Stimulated activated naive CD8-positive, alpha-beta T cell treated with anti-CD3 and anti-CD28 coated beads, Interleukin-15, amount 100 ng/mL, for 72 hours (primary cell): Measurements from ENCODE around the gene PSMC4.
A peak's percentile ranks its signal among the peaks of the same experiment; 100 is the strongest.
"Not testable (repeated sequence)": the region's sequence is repeated elsewhere in the genome, so short reads cannot be mapped to it uniquely, and the experiment has no call there.

ENCODE experiments used
- ATAC-seq: fragments of 150-1000 bp; cut with Tn5 transposase; 2 replicates; pipeline ENCODE4 v1.10.0; 2021; ENCODE audit warnings: mild to moderate bottlenecking, moderate library complexity
- DNase-seq, 2 donors: peaks; one replicate each; pipeline ENCODE4 v3.0.0; 2021 to 2022
- H3K27ac Mint-ChIP-seq, 2 donors: one replicate each; pipeline ENCODE4 v1.8.0; 2022; ENCODE audit warnings: mild to moderate bottlenecking in 2 of 2, mixed read lengths in 2 of 2, moderate library complexity in 2 of 2
- H3K27me3 Mint-ChIP-seq: one replicate; pipeline ENCODE4 v1.8.0; 2022; ENCODE audit warnings: mixed read lengths
- H3K4me1 Mint-ChIP-seq: one replicate; pipeline ENCODE4 v1.8.0; 2022; ENCODE audit warnings: mild to moderate bottlenecking, mixed read lengths
- H3K4me3 Mint-ChIP-seq, 2 donors: one replicate each; pipeline ENCODE4 v1.8.0; 2022; ENCODE audit warnings: mild to moderate bottlenecking in 2 of 2, mixed read lengths in 2 of 2, moderate library complexity in 1 of 2
- H3K9me3 Mint-ChIP-seq, 2 donors: one replicate each; pipeline ENCODE4 v1.8.0; 2022; ENCODE audit warnings: mixed read lengths in 2 of 2

PSMC4 gene

DNA sequence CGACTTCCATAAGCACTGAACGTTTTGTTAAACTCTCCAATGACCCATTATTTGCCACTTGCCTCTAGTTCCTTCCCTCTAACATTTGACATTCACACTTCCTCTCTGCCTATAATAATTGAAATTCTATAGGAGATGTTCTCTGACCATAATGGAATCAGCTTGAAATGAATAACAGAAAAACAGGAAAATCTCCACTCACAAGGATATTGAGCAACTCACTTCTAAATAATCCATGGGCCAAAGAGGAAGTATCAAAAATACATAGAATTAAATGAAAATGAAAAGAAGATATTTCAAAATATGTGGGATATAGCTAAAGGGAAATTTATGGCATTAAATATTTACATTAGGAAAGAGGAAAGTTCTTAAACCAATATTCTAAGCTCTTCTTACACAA, 33.2 kb upstream of the PSMC4 start:
- peak overlapping the region in 1 of 2 donors; percentile 53 for H3K27ac Mint-ChIP-seq
- DNase-seq, result no peak
- ATAC-seq, result no peak
- H3K4me3 Mint-ChIP-seq, result peak overlapping the region; percentile 10 to 27
- peaks cover 93% of the 10 kb centered on the region for H3K4me1 Mint-ChIP-seq
- peaks cover 15 to 22% of the 10 kb centered on the region in 2 donors for H3K9me3 Mint-ChIP-seq
- H3K27me3 Mint-ChIP-seq, result no peaks in the 10 kb centered on the region

DNA sequence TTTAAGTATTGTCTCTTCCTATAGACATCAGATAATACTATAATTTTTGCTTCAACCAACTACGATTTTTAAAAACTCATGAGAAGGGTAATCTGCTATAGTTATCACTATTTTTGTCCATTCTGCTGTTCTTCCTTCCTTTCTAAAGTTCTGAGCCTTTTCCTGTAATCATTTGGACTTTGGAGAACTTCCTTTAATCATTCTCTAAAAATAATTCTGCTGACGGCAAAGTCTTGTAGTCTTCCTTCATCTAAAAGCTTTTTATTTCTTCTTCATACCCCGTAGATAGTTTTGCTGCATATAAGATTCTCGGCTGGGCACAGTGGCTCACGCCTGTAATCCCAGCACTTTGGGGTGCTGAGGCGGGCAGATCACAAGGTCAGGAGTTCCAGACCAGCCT, 31.4 kb upstream of the PSMC4 start:
- Mint-ChIP-seq H3K27ac (no peak overlapping the region), H3K27me3 (no peaks in the 10 kb centered on the region)

GRCh38 chr19:39940221-39940833, 30.6 kb upstream of the PSMC4 start:
- Mint-ChIP-seq H3K9me3 (peaks cover 15 to 17% of the 10 kb centered on the region in 2 donors), H3K4me3 (peak overlapping the region in 1 of 2 donors; percentile 82), H3K4me1 (peaks cover 93% of the 10 kb centered on the region), H3K27me3 (no peaks in the 10 kb centered on the region), H3K27ac (peak overlapping the region; percentile 47 to 88)
- DNase-seq, result no peak
- no peak for ATAC-seq

More for the DNA sequence above, 31.4 kb upstream of the PSMC4 start:
- H3K4me3 Mint-ChIP-seq, result no peak overlapping the region
- DNase-seq (no peak), ATAC-seq (no peak)
- H3K9me3 Mint-ChIP-seq, result peaks cover 15 to 19% of the 10 kb centered on the region in 2 donors
- H3K4me1 Mint-ChIP-seq, result peaks cover 93% of the 10 kb centered on the region

DNA sequence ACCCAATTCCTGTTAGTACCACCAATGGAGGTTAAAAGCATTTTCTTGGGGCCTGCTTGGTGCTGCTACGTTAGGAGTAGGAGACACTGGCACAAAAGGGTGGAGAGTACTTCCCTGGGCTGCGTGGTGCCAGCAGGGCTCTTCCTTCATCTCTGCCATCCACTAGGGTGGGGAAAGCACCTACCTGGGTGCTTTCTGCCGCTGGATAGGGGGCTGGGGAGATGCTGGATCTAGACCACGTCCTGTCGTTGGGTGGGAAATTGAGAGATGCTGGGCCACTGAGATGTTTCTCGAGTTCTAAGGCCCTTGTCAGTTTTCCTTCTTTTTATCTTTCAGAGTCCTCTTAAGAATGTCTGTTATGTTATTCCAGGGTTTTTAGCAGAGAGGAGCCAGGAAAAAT, 29.8 kb upstream of the PSMC4 start:
- peak overlapping the region; percentile 79 to 88 for H3K27ac Mint-ChIP-seq
- peaks cover 15 to 17% of the 10 kb centered on the region in 2 donors for H3K9me3 Mint-ChIP-seq
- H3K4me3 Mint-ChIP-seq, result peak overlapping the region; percentile 78 to 82
- peak; percentile 10 for ATAC-seq
- H3K4me1 Mint-ChIP-seq, result peaks cover 93% of the 10 kb centered on the region
- H3K27me3 Mint-ChIP-seq, result no peaks in the 10 kb centered on the region
- peak in 1 of 2 donors; percentile 18 for DNase-seq

DNA sequence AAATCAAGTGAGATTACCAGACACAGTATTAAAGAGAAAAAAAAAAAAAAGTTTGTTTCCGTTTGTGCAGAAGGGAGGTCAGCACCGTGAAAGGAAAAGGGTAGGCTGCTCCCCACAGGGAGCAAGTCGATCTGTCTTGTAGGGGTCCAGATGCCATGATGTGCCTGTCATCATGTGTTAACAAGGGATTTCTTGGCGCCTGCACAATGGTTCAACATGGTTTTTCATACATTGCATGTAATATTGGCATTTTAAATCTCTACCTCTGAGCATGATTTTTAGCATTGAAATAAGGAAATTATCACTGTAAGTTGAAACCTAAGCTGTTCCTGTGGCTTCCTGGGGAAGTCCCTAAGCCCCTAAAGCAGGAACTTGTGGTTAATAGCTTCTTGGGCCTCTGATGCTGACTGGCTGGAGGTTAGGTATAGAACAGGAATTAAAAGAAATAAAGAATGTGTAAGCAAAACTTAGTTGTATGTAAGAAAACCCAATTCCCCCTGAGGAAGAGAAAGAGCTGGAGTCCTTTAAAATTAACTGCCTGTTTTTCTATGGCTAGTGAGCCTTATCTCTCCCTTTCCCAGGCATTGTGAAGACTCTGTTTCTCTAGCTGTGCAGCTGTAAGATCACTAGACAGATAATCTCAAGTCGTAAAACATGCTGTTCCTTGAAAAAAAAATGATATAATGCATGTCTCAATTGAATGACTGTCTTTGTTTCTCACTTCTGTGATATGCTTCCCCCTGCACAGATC, 29.2 kb upstream of the PSMC4 start:
- H3K27me3 Mint-ChIP-seq, result no peaks in the 10 kb centered on the region
- DNase-seq (peak; percentile 41 to 57), ATAC-seq (peak; percentile 77)

GRCh38 chr19:39942366-39942730, 28.6 kb upstream of the PSMC4 start:
- Mint-ChIP-seq H3K27me3 (no peaks in the 10 kb centered on the region), H3K4me3 (peak overlapping the region; percentile 78 to 82), H3K4me1 (peaks cover 91% of the 10 kb centered on the region), H3K27ac (peak overlapping the region; percentile 71 to 79), H3K9me3 (peaks cover 15 to 17% of the 10 kb centered on the region in 2 donors)
- ATAC-seq (no peak), DNase-seq (no peak)

More for the DNA sequence above, 29.2 kb upstream of the PSMC4 start:
- peak overlapping the region; percentile 79 to 88 for H3K27ac Mint-ChIP-seq
- peaks cover 15 to 17% of the 10 kb centered on the region in 2 donors for H3K9me3 Mint-ChIP-seq
- H3K4me3 Mint-ChIP-seq, result peak overlapping the region; percentile 78 to 82
- H3K4me1 Mint-ChIP-seq, result peaks cover 93% of the 10 kb centered on the region

DNA sequence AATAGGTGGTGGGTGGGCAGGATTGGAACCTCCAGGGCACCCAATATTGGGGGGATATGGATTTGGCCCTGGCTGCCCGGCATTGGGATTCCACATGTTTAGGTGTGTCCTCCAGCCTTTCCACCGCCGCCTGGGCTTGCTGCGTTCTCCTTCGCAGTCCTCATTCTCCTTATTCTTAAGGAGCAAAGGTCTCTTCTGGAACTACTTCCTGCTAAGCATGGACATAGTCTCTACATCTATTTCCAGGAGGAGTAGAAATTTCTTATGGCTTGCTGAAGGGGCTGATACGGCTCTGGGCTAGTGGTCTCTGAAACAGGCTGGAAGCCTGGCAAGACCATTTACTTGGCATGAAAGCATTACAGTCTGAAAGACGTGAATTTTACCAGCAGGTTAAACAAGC, 27.4 kb upstream of the PSMC4 start:
- DNase-seq, result no peak
- Mint-ChIP-seq H3K27ac (peak overlapping the region in 1 of 2 donors; percentile 66), H3K9me3 (peaks cover 15 to 25% of the 10 kb centered on the region in 2 donors), H3K4me3 (peak overlapping the region; percentile 31 to 56), H3K4me1 (peaks cover 93% of the 10 kb centered on the region), H3K27me3 (no peaks in the 10 kb centered on the region)
- no peak for ATAC-seq

DNA sequence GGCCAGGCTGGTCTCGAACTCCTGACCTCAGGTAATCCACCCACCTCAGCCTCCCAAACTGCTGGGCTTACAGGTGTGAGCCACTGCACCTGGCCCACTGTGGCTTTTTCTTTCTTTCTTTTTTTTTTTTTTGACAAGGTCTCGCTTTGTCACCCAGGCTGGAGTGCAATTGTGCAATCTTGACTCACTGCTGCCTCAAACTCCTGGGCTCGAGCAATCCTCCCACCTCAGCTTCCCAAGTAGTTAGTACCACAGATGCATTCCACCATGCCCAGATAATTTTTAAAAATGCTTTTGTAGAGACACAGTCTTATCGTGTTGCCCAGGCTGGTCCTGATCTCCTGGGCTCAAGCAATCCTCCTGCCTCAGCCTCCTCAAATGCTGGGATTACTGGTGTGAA, 24.4 kb upstream of the PSMC4 start:
- Mint-ChIP-seq H3K4me3 (peak overlapping the region in 1 of 2 donors; percentile 7), H3K27me3 (no peaks in the 10 kb centered on the region), H3K27ac (peak overlapping the region; percentile 30 to 34), H3K9me3 (peaks cover 0 to 8% of the 10 kb centered on the region in 2 donors), H3K4me1 (peaks cover 97% of the 10 kb centered on the region)
- no peak for DNase-seq
- ATAC-seq, result no peak

- Mint-ChIP-seq H3K9me3 (peaks cover 4 to 15% of the 10 kb centered on the region in 2 donors), H3K4me3 (peak overlapping the region; percentile 88 to 89), H3K27ac (peak overlapping the region; percentile 96 to 98), H3K4me1 (peaks cover 97% of the 10 kb centered on the region), H3K27me3 (no peaks in the 10 kb centered on the region)
- peak in 1 of 2 donors; percentile 6 for DNase-seq
- ATAC-seq, result peak; percentile 58
Observed at GRCh38 chr19:39949026-39949747, 21.8 kb upstream of the PSMC4 start.

- H3K27me3 Mint-ChIP-seq, result no peaks in the 10 kb centered on the region
- peaks cover 4 to 15% of the 10 kb centered on the region in 2 donors for H3K9me3 Mint-ChIP-seq
- ATAC-seq, result no peak
- peaks cover 93% of the 10 kb centered on the region for H3K4me1 Mint-ChIP-seq
- peak overlapping the region; percentile 96 to 98 for H3K27ac Mint-ChIP-seq
- H3K4me3 Mint-ChIP-seq, result peak overlapping the region; percentile 88 to 89
- DNase-seq, result no peak
Observed at GRCh38 chr19:39951065-39951650, 19.8 kb upstream of the PSMC4 start.

GRCh38 chr19:39951686-39952085, 19.3 kb upstream of the PSMC4 start:
- ATAC-seq, result peak; percentile 66
- Mint-ChIP-seq H3K4me1 (peaks cover 87% of the 10 kb centered on the region), H3K27ac (peak overlapping the region; percentile 96 to 97), H3K4me3 (peak overlapping the region; percentile 88 to 89), H3K27me3 (no peaks in the 10 kb centered on the region), H3K9me3 (peaks cover 4 to 15% of the 10 kb centered on the region in 2 donors)
- no peak for DNase-seq

GRCh38 chr19:39953915-39954314, 17.1 kb upstream of the PSMC4 start:
- Mint-ChIP-seq H3K4me3 (peak overlapping the region; percentile 38 to 88), H3K27me3 (no peaks in the 10 kb centered on the region), H3K9me3 (peaks cover 4 to 7% of the 10 kb centered on the region in 2 donors), H3K27ac (peak overlapping the region; percentile 95 to 97), H3K4me1 (peaks cover 78% of the 10 kb centered on the region)
- ATAC-seq (peak; percentile 1), DNase-seq (no peak)

GRCh38 chr19:39957886-39958285, 13.1 kb upstream of the PSMC4 start:
- ATAC-seq, H3K27me3 Mint-ChIP-seq, H3K9me3 Mint-ChIP-seq: not testable (repeated sequence)
- Mint-ChIP-seq H3K27ac (peak overlapping the region in 1 of 2 donors; percentile 79), H3K4me1 (peaks cover 70% of the 10 kb centered on the region), H3K4me3 (peak overlapping the region in 1 of 2 donors; percentile 4)
- DNase-seq, result peak in 1 of 2 donors; percentile 5

GRCh38 chr19:39958942-39959341, 12.0 kb upstream of the PSMC4 start:
- peak in 1 of 2 donors; percentile 31 for DNase-seq
- not testable (repeated sequence) for H3K27me3 Mint-ChIP-seq, H3K9me3 Mint-ChIP-seq
- Mint-ChIP-seq H3K27ac (peak overlapping the region; percentile 94 to 98), H3K4me1 (peaks cover 66% of the 10 kb centered on the region), H3K4me3 (peak overlapping the region; percentile 71 to 74)
- ATAC-seq, result peak; percentile 77

DNA sequence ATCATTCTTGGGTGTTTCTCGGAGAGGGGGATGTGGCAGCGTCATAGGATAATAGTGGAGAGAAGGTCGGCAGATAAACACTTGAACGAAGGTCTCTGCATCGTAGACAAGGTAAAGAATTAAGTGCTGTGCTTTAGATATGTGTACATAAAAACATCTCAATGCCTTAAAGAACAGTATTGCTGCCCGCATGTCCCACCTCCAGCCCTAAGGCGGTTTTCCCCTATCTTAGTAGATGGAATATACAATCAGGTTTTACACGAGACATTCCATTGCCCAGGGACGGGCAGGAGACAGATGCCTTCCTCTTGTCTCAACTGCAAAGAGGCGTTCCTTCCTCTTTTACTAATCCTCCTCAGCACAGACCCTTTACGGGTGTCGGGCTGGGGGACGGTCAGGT, 11.6 kb upstream of the PSMC4 start:
- Mint-ChIP-seq H3K4me1 (peaks cover 66% of the 10 kb centered on the region), H3K4me3 (peak overlapping the region; percentile 71 to 74), H3K27ac (peak overlapping the region; percentile 94 to 98)
- not testable (repeated sequence) for ATAC-seq, DNase-seq, H3K9me3 Mint-ChIP-seq, H3K27me3 Mint-ChIP-seq
